CD4-positive, alpha-beta T cell treated with Interleukin-1 beta for 1 hour (primary cell): ENCODE data around the gene TMEM131.

Experiments
- DNase-seq, 2 donors: peaks; one replicate each; pipeline ENCODE4 v3.0.0-alpha.2; 2020 to 2022

The TMEM131 gene

DNA sequence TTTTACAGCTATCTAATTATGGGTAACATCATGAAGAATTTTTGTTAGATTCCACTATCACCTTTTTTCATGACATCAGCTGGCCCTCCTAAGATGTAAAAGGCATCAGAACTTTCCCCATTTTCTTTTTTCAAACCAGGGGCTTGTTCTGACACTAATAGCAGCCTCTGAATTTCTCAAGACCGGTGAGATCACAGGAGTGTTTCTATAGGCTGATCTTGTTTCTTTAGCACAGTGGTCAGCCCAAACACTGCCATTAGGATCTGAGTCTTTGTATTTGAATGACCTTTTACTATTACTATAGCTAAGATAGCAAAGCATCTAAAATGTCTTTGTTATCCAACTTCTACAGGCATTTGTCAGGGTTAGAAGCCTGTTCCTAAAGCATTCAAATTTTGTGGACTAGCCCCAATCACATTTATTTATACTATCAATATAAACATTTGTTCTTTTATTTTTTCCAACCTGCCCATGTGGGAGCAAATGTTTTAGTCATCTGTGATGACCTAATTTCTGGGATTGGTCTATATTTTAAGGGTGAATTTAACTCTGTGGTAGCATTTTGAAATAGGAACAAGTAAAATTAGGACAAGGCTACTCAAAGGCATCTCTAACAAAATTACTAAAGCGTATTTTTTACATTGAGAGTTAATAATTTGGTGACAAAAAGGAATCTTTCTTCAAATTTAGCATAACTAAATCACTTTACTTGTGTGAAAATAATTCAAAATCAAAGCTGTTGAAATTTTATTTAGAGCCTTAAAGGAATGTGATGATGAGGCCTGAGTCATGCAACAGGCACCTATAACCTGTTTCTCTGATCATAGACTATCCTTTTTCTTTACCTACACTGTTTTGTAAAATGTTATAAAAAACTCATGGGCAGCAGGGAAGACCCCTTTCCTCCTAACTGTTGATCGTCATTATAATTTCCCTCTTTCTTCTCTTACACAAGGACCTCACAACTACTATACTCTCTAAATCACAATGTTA is 243.1 kb downstream of the TMEM131 start:
- DNase-seq: no peak

GRCh38 chr2:97751752-97752151 is 244.0 kb downstream of the TMEM131 start:
- DNase-seq: no peak

DNA sequence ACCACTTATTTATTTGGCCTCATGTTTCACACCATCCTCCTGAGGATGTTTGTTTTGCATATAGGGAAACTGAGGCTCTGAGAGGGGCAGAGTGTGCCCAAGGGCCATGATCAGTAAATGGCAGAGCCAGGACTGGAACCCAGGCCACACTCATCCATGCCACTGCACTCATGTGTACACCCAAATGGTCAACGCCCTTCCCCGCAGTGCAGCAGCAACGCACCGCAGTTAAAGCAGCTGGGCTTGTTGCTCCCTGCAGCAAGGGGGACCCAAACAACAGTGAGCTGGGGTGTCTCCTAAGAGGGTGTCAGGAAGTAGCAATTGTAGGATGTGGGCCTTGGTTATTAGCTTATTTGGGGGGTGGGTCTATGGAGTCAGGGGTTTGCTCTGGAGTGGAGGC is 245.7 kb downstream of the TMEM131 start:
- DNase-seq: no peak

DNA sequence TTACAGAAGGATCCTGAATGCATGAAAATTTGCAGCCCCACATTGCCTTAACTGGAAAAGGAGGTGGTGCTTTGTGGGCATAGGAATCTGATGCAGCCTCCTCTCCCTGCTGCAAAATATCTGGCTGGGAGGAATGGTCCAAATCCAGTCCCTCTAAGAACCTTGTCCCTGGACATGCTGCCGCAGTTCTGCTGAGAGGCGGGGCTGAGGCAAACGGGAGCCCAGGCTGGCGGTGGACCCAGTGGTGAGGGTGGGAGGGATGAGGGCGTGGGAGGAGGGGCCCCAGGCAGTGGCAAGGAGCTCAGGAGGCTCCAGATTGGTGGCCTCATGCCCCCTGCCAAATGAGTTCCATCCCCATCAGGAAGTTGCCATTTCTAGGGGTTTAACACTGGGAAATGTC is 246.2 kb downstream of the TMEM131 start:
- no peak for DNase-seq

DNA sequence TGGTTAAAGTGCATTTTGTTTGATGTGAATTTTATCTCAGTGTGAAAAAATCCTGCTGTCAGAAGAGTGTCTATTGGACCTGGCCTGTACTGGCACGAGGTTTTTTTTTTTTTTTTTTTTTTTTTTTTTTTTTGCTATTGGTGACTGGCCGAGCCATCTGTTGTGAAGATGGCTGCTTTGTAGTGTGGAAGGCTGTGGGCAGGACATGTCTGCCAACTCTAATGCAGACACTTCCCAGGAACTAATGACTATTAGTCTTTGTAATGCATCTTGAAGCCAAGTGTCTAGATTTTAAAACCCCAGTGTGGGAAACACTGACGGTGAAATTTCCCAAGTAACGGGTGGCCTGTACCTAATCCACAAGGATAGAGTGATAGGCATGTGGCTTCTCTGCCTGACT is 248.0 kb downstream of the TMEM131 start:
- no peak for DNase-seq

DNA sequence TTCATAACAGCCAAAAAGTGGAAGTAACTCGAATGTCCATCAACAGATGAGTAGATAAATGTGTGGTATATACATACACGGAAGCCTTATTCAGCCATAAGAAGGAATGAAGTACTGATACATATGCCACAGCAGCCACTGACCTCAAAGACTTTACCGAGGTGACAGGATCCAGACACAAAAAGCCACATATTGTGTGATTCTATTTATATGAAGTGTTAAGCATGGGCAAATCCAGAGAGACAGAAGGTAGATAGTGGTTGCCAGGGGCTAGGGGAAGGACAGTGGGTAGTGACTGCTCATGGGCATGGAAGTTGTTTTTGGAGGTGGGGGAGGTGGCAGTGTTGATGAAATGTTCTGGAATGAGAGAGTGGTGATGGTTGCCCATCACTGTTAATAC is 248.5 kb downstream of the TMEM131 start:
- DNase-seq: peak in 1 of 2 donors; percentile 16

GRCh38 chr2:97745474-97746174 is 250.1 kb downstream of the TMEM131 start:
- peak; percentile 37 to 57 for DNase-seq

DNA sequence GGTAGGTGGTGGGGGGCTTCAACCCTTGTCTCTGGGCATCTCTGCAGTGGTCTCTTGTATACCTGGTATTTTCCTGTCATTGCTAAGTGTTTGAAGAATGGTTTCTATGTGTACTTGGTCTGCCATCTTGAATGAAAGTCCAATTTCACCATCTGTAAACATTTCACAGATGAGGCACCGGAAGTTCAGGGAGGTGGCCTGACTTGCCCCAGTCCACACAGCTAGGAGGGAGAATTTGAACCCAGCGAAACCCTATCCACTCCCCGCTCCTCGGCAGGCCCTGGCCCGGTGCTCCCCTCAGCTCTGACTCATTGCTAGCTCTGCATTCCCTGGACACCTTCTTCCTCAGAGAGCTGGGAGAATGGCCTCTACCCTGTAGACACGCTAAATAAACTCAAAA is 251.8 kb downstream of the TMEM131 start:
- DNase-seq: no peak

DNA sequence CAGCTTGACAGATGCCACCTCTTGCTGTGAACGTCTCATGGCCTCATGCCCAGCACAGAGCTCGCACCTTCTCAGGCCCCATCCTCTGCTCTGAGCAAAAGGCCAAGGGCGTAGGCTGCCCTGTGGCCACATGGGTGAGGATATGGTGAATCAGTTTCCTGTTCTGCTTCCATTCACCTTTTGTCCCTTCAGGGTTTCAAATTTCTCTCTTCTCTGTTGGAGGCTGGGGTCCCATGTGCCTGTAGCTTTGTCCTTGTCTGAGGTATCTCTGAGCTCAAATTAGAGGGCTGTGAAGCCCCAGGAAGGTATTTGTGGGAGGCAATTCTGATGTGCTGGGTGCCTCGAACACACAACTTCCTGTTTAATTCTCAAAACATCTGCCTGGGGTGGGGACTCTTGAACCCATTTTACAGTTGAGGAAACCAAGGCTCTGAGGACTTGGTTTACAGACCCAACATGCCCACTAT is 253.3 kb downstream of the TMEM131 start:
- peak; percentile 16 to 35 for DNase-seq

DNA sequence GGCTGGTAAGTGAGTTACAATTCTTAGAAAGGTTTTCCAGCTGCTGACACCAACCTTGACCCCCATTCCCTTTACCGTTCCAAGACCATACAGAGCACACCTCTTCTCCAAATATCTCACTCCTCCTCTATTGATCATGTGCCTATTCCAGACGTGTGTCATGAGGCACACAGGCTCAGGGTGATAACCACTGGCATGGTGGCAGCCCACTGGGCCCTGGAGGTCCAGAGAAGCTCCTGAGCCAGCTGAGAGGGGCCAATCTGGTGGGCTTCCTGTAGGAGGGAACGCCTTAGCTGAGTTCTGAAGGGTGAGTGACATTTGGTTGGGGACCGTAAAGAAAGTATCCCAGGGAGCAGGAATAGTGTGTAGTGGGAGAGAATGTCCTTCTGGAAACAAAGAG is 254.1 kb downstream of the TMEM131 start:
- DNase-seq: no peak

DNA sequence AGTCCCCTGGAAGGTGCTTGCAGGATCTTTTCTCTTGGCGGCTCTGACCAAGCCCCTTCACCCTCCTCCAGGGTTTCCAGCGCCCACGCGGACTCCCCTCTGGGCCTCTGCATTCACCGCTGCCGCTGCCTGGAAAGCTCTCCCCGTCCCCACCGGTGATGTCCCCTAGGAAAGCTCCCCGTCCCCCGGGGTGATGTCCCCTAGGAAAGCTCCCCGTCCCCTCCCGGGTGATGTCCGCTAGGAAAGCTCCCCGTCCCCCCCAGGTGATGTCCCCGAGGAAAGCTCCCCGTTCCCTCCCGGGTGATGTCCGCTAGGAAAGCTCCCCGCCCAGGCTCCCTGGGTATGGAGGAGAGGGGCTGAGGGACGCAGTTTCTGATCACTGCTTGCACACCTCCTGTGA is 254.5 kb downstream of the TMEM131 start:
- no peak for DNase-seq

DNA sequence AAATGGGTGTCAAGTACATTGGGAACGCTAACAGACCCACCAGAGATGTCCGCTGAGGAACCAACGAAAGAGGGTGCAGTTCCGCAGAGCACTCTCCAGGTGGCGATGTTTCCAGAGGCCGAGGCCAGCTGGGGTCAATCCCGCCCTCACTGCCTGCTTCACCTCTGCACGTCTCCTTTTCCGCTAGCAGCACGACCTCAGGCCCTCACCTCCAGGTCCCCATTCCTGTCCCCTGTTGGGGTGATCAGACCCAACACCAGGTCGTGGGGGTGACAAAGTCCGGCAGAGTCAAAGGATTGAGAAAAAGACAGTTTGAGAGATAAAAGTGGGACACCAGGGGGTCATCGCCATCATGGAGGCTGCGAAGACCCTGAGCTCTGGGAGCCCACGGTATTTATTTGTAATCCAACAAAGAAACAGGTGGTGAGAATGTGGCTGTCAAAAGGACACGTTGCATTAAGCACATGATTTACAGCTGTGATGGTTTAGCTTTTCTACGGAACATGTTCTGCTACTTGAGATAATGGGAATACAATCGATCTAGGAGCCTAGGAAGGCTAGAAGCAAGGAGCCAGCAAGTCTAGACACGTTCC is 255.1 kb downstream of the TMEM131 start:
- DNase-seq: peak; percentile 48 to 55

- DNase-seq: no peak
These were observed 255.9 kb downstream of the TMEM131 start for GRCh38 chr2:97739893-97740245.

DNA sequence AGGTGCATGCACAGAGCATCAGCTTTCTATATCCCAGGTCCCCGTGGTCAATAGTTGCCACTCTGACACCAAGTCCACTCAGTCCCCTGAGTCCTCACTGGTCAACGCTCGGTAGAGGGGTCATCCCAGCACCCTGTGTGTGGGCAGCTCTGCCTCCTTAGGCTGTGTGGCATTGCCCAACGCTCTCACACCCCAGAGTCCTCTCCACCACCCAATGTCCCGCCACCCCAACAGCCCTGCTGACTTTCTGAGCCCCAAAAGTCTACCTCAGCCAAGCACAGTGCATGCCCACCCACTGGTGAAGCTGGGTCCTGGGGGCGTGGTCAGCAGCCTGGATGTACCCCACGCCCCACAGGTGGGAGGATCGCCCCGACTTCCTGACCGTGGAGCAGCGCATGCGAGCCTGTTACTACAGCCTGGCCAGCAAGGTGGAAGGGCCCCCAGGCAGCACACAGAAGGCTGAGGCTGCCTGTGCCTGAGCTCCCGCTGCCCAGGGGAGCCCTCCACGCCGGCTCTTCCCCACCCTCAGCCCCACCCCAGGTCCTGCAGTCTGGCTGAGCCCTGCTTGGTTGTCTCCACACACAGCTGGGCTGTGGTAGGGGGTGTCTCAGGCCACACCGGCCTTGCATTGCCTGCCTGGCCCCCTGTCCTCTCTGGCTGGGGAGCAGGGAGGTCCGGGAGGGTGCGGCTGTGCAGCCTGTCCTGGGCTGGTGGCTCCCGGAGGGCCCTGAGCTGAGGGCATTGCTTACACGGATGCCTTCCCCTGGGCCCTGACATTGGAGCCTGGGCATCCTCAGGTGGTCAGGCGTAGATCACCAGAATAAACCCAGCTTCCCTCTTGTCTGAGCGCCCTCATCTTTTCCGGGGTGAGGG is 256.5 kb downstream of the TMEM131 start:
- DNase-seq: no peak

DNA sequence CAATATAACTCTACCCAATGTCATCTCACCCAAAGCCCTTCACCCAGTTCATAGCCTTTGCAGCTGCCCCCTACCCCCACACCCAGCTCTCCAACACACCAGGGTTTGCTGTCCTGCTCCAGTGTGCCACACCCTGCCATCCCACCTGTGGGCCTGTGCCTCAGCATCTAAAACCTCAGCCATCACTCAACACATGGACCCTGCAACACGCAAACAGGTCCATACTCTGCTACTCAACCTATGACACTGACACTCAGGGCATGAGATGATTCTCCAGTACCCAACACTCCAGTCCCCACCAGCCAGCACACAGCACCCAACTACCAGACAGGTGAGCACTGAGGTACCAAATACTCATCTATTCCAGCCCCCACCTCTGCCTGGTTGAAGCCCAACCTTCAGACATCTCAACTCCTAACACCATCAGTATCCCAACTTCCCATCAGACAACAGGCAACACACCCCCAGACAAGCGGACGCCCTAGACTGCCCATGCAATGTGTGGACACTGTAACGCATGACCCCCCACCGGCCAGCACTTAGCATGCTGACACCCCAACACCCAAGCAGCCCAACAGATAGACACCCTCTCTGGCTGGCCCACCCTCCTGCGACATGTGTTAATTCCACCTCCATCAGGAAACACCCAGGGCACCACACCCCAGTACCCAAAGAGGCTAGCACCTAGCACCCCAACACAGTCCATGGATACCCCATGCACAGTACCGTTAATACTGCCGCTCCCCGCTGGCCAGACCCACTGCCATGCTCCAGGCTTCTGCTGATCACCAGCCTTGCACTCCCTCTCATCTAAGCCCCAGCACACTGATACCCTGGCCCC is 257.3 kb downstream of the TMEM131 start:
- DNase-seq: no peak

GRCh38 chr2:97737421-97738178 is 258.1 kb downstream of the TMEM131 start:
- no peak for DNase-seq

GRCh38 chr2:97736608-97737330 is 259.0 kb downstream of the TMEM131 start:
- DNase-seq: no peak

DNA sequence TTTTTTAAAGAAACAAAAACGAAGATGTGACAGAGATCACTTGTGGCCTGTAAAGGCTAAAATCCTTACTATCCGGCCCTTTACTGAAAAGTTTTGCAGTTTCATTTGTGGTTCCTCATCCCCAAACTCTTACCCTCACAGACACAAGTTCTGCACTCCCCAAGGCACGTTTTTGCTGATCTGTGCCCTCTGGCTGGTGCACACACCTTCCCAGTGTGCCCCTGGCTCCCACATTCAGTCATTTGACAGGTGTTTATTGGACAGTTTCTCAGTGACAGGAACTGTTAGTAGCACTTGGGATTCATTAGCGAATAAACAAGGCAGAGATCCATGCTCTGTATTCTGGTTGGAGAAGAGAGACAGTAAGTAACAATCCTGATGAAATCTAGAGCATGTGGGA is 259.6 kb downstream of the TMEM131 start:
- no peak for DNase-seq

GRCh38 chr2:97735161-97735561 is 260.6 kb downstream of the TMEM131 start:
- no peak for DNase-seq
